ENCODE data around the gene TOR1A. TPM values are rescaled to one million over a fixed set of nuclear protein-coding genes. Genes with fewer than 3 reads are reported as not detected.

Gene TOR1A
- total RNA-seq, 1 experiment from 2014 or later: 40.4 TPM

GRCh38 chr9:129841071-129841470 is 17.1 kb upstream of the TOR1A start:
- TF ChIP-seq CTCF (IDR thresholded peaks at IDR 0.05; ENCODE audit: unreplicated experiment): no peak
- no peak for DNase-seq (ENCODE audit: unreplicated experiment)
- no TSS peak for BruUV-seq (replicated peaks)
- Mint-ChIP-seq H3K9me3 (ENCODE audit: unreplicated experiment) (no peaks in the 10 kb centered on the region), H3K27ac (ENCODE audit: low read depth, unreplicated experiment) (no peak overlapping the region), H3K27me3 (ENCODE audit: insufficient read depth, unreplicated experiment) (no peaks in the 10 kb centered on the region), H3K4me3 (ENCODE audit: unreplicated experiment) (no peak overlapping the region), H3K4me1 (ENCODE audit: insufficient read depth, unreplicated experiment) (peaks cover 15% of the 10 kb centered on the region), H3K36me3 (ENCODE audit: insufficient read depth, unreplicated experiment) (no peaks in the 10 kb centered on the region)
- ChIA-PET CTCF (interaction anchor here (1.0 kb wide), 1 partner anchor 14 kb away, joined by 3 read pairs; no protein-coding TSS in a partner anchor), POLR2A (no interaction called here)
- intact Hi-C loops (cut with micrococcal nuclease): no loop called here

GRCh38 chr9:129840034-129840433 is 16.1 kb upstream of the TOR1A start:
- ChIA-PET CTCF (no interaction called here), POLR2A (no interaction called here)
- Mint-ChIP-seq H3K4me1 (ENCODE audit: insufficient read depth, unreplicated experiment) (peaks cover 15% of the 10 kb centered on the region), H3K4me3 (ENCODE audit: unreplicated experiment) (no peak overlapping the region), H3K36me3 (ENCODE audit: insufficient read depth, unreplicated experiment) (no peaks in the 10 kb centered on the region), H3K27ac (ENCODE audit: low read depth, unreplicated experiment) (no peak overlapping the region), H3K9me3 (ENCODE audit: unreplicated experiment) (no peaks in the 10 kb centered on the region), H3K27me3 (ENCODE audit: insufficient read depth, unreplicated experiment) (no peaks in the 10 kb centered on the region)
- intact Hi-C loops (cut with micrococcal nuclease): no loop called here
- no peak for TF ChIP-seq CTCF (IDR thresholded peaks at IDR 0.05; ENCODE audit: unreplicated experiment)
- no TSS peak for BruUV-seq (replicated peaks)
- DNase-seq (ENCODE audit: unreplicated experiment): no peak

GRCh38 chr9:129839324-129840023 is 15.5 kb upstream of the TOR1A start:
- intact Hi-C loops (cut with micrococcal nuclease): no loop called here
- CTCF ChIA-PET: interaction anchor here (0.5 kb wide), 1 partner anchor 229 kb away, joined by 3 read pairs; no protein-coding TSS in a partner anchor
- Mint-ChIP-seq H3K27me3 (ENCODE audit: insufficient read depth, unreplicated experiment) (no peaks in the 10 kb centered on the region), H3K9me3 (ENCODE audit: unreplicated experiment) (no peaks in the 10 kb centered on the region), H3K27ac (ENCODE audit: low read depth, unreplicated experiment) (no peak overlapping the region), H3K4me1 (ENCODE audit: insufficient read depth, unreplicated experiment) (peaks cover 15% of the 10 kb centered on the region), H3K4me3 (ENCODE audit: unreplicated experiment) (no peak overlapping the region), H3K36me3 (ENCODE audit: insufficient read depth, unreplicated experiment) (no peaks in the 10 kb centered on the region)
- DNase-seq (ENCODE audit: unreplicated experiment): no peak
- BruUV-seq (replicated peaks): no TSS peak
- TF ChIP-seq CTCF (IDR thresholded peaks at IDR 0.05; ENCODE audit: unreplicated experiment): no peak
- POLR2A ChIA-PET: interaction anchor here (0.5 to 1.0 kb wide), 2 partner anchors 92 to 200 kb away, joined by 3 to 5 read pairs; no protein-coding TSS in a partner anchor

GRCh38 chr9:129838707-129839259 is 14.8 kb upstream of the TOR1A start:
- Mint-ChIP-seq H3K9me3 (ENCODE audit: unreplicated experiment) (no peaks in the 10 kb centered on the region), H3K4me3 (ENCODE audit: unreplicated experiment) (no peak overlapping the region), H3K36me3 (ENCODE audit: insufficient read depth, unreplicated experiment) (no peaks in the 10 kb centered on the region), H3K4me1 (ENCODE audit: insufficient read depth, unreplicated experiment) (peaks cover 20% of the 10 kb centered on the region), H3K27me3 (ENCODE audit: insufficient read depth, unreplicated experiment) (no peaks in the 10 kb centered on the region), H3K27ac (ENCODE audit: low read depth, unreplicated experiment) (no peak overlapping the region)
- POLR2A ChIA-PET: interaction anchor here (0.5 to 1.0 kb wide), 2 partner anchors 93 to 200 kb away, joined by 3 to 5 read pairs; no protein-coding TSS in a partner anchor
- CTCF ChIA-PET: interaction anchor here (0.5 to 0.6 kb wide), 3 partner anchors 12 to 254 kb away, joined by 3 to 4 read pairs (median 3); no protein-coding TSS in a partner anchor
- no peak for TF ChIP-seq CTCF (IDR thresholded peaks at IDR 0.05; ENCODE audit: unreplicated experiment)
- peak; percentile 55 for DNase-seq (ENCODE audit: unreplicated experiment)
- no TSS peak for BruUV-seq (replicated peaks)
- intact Hi-C loops (cut with micrococcal nuclease): no loop called here
